GM10266 (cell line): ENCODE data around the gene DAG1.

Experiments
- DNase-seq: peaks from one replicate; pipeline ENCODE4 v3.0.0; 2012; ENCODE audit errors: extremely low spot score
- CTCF ChIP-seq: IDR thresholded peaks from 2 replicates; pipeline ENCODE4 v1.5.1; 2012; ENCODE audit warnings: mild to moderate bottlenecking, low read depth; ENCODE audit not compliant: control insufficient read depth, insufficient read depth; ENCODE audit errors: missing control alignments

Gene DAG1

GRCh38 chr3:49469936-49470713 is at the start of gene DAG1:
TSS of gene DAG1 (plus strand) at chr3:49470267. CDS start at chr3:49510535, 40,268 bp downstream.
- peak; percentile 99 for DNase-seq
- TF ChIP-seq CTCF, result no peak

DNA sequence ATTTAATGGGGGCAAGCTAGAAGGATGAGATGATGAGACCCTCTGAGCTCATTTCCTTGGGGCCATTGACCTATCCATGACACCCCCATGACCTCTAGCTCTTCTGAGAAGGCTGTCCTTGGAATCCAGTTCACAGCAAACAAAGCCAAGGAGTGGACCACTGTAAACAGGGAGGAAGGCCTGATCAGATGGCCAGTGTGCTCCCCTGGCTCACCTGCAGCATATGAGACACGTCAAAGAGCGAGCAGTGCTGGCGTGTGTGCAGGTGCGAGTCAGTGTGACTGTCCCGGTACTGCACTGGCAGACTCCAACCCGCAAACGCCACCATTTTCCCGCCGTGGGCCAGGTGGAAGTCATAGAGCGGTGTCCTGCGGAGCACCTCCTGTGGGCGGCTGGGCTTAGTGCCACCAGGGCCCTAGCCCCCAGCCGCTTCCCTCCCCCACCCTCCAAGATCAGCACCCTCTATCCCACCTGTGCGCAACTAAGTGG is 48.1 kb upstream of the DAG1 start:
- TF ChIP-seq CTCF, result no peak
- DNase-seq, result no peak

DNA sequence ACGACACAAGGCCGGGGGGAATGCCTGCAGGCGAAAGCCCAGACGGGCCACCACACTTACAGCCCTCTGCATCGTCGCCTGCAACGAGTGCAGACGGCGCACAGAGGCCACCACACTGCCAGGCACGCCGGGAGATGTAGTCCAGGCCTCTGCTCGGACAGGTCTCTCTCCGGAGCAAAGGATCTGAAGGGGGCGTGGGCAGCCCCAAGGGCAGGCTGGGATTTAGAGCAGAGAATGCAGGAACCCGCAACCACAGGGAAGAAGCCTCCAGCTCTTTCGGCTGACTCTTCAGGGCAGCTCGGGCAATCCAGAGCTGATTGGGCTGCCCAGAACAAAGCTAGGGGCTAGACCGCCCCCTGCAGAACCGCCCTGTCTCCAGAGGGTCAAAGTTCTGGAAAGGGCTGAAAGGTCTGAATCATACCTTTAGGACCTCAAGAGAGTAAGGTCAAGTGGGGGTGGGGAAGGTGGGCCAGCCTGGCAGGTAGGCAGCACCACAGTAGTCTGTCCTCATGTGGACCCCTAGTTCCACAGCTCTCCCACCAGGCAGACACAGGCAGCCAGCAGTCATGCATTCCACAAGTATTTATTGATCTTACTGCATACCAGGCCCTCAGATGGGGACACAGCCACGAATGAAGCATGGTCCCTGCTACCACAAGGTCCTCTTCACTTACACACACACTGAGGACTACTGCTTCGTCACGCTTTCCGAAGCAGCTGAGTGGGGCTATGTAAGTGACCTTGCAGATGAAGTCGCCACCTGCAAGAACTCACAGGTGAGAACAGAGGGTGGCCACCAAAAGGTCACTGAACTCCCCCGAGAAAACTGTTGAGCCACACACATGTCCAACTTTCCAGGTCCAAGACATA is 47.5 kb upstream of the DAG1 start, which contains the start of gene AMT:
AMT (minus strand) TSS at position 95 of the 870 bp plus-strand sequence; CDS start at position 72, 23 bp downstream.
- DNase-seq, result no peak
- TF ChIP-seq CTCF, result no peak

DNA sequence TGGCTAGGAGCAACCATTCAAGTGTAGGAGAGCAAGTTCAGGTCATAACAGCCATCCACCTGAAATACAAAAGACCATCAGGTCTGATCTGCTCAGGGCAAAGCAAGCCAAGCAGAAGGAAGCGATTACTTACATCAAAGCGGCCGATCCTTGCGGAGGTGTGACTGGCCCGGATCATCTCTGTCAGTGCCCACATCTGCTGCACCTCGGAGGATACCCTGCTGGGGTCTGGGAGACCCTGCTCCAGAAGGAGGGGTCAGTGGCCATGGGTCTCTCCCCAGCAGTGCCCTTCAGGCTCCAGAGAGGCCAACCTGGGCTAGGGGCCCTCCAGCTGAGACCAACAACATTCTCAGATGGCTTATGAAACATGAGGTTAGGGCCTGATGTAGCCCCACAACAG is 45.3 kb upstream of the DAG1 start:
- DNase-seq, result no peak
- TF ChIP-seq CTCF, result no peak

DNA sequence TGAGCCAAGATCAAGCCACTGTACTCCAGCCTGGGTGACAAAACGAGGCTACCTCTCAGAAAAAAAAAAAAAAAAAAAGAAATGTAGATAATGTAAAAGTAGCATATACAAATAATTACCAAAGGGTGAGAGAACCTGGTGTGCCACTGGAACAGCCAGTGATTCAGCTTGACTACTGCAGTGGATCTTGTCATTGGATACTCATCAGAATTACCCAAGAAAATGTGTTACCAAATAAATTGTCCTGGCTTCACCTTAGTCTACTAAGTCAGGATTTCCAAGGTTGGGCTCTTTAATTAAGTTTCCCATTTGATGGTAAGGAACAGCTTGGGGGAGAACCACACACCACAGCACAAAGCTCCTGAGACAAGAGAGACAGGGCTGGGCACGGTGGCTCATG is 42.5 kb upstream of the DAG1 start:
- DNase-seq, result no peak
- no peak for TF ChIP-seq CTCF

DNA sequence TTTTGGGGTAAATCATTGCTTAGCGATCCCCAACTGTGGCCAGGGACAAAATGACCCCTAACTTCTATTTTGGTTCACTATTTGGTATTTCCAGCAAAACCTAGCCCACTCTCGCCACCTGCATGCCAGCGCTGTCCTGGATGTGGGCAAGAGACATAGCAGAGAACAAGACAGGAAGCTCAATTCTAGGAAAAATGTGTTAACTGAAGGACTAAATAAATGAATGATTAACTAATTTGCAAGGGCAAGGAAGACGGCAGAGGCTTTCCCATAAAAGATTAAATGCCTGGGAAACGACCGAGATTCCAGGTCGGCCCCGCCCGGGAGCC is 41.4 kb upstream of the DAG1 start:
- no peak for DNase-seq
- peak; percentile 13 for TF ChIP-seq CTCF
